Measurements from ENCODE around the gene EIF4G1.

EIF4G1 gene

GRCh38 chr3:184358124-184358767, 43.8 kb downstream of the EIF4G1 start:
- DNase-seq (ENCODE audit: low read depth) = no peak
- no peak for TF ChIP-seq MYC (IDR thresholded peaks at IDR 0.05; ENCODE audit: low read depth, low read length)
- TF ChIP-seq MAX (IDR thresholded peaks at IDR 0.05; ENCODE audit: low read depth, low read length) = no peak
- no peak for TF ChIP-seq CTCF (IDR thresholded peaks at IDR 0.05; ENCODE audit: low read depth, low read length)
- no peak for TF ChIP-seq POLR2A (IDR thresholded peaks at IDR 0.05; ENCODE audit: extremely low read depth, insufficient read length)
- H3K4me3 ChIP-seq (ENCODE audit: low read depth, low read length) = no peak overlapping the region

GRCh38 chr3:184358921-184359350, 44.5 kb downstream of the EIF4G1 start:
- H3K4me3 ChIP-seq (ENCODE audit: low read depth, low read length) = no peak overlapping the region
- TF ChIP-seq POLR2A (IDR thresholded peaks at IDR 0.05; ENCODE audit: extremely low read depth, insufficient read length) = no peak
- TF ChIP-seq MAX (IDR thresholded peaks at IDR 0.05; ENCODE audit: low read depth, low read length) = no peak
- no peak for TF ChIP-seq CTCF (IDR thresholded peaks at IDR 0.05; ENCODE audit: low read depth, low read length)
- no peak for TF ChIP-seq MYC (IDR thresholded peaks at IDR 0.05; ENCODE audit: low read depth, low read length)
- no peak for DNase-seq (ENCODE audit: low read depth)

- no peak overlapping the region for H3K4me3 ChIP-seq (ENCODE audit: low read depth, low read length)
- TF ChIP-seq MAX (IDR thresholded peaks at IDR 0.05; ENCODE audit: low read depth, low read length) (no peak), MYC (IDR thresholded peaks at IDR 0.05; ENCODE audit: low read depth, low read length) (no peak), CTCF (IDR thresholded peaks at IDR 0.05; ENCODE audit: low read depth, low read length) (no peak), POLR2A (IDR thresholded peaks at IDR 0.05; ENCODE audit: extremely low read depth, insufficient read length) (no peak)
- DNase-seq (ENCODE audit: low read depth) = no peak
Observed at GRCh38 chr3:184359610-184360009, 45.2 kb downstream of the EIF4G1 start.

DNA sequence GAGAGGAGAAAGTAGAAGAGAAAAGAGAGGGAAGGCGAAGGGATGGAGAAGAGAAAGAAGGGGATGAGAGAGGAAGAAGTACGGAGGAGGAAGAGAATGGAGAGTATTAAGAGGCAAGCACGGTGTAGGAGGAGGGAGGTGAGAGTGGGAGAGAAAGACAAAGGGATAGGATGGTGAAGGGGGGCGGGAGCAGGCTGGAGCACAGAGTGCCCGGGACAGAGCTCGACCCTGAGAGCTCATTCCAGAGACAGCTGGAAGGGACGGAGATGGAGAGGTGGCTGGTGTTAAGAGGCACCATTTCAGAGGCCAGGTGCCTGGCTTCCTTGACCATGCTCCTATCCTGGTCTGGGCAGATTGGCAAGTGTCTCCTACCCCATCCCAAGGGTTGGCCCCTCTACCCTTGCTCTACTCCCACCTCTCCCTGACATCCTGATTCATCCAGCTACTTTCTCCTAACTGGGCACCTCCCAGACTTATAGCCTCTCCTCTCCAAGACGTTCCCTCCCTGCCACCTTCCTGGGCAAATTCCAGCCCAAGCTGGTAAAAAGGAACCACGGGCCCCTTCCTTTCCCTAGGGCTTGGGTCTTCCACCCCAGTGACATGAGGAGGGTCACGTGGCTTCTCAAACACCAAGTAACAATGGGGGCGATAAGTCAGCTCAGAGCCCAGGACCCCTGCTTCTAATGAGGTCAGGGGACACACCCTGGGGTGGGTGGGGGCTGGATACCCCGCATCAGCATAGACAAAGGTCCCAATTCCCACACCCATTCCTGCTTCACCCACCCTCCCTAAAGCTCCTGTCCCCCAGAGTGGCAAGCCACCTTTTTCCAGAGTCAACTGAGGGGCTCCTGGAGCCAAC, 45.9 kb downstream of the EIF4G1 start:
- no peak for TF ChIP-seq MAX (IDR thresholded peaks at IDR 0.05; ENCODE audit: low read depth, low read length)
- TF ChIP-seq POLR2A (IDR thresholded peaks at IDR 0.05; ENCODE audit: extremely low read depth, insufficient read length) = no peak
- no peak for TF ChIP-seq MYC (IDR thresholded peaks at IDR 0.05; ENCODE audit: low read depth, low read length)
- no peak for TF ChIP-seq CTCF (IDR thresholded peaks at IDR 0.05; ENCODE audit: low read depth, low read length)

DNA sequence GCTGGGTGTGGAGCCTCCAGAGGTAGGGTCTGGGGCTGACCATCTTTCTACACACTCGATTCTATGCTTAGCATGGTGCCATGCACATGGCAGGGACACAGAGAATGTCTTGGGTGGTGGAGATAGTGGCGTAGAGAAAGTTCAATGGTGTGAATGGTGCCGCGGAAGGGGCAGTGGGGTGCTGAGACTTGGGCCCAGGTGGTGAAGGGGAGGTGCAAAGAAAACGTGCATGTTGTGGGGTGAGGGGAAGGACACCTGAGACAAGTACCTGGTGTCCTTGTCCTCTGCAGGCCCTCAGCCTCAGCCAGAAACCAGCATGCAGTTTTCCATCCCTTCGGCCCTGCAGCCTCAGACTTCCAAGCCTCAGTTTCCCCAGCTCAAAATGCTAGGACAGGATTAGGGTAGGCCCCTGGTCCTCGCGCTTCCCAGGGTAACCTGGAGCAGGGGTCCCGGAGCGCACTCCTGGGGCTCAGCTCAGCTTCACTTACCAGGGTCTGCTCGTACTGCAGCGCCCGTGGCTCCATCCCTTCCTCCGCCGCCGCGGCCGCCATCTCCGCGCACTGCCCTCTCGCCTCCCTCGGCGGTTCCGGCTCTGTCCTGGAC, 46.6 kb downstream of the EIF4G1 start:
- H3K4me3 ChIP-seq (ENCODE audit: low read depth, low read length) = peak overlapping the region; percentile 67
- DNase-seq (ENCODE audit: low read depth) = no peak
- TF ChIP-seq MAX (IDR thresholded peaks at IDR 0.05; ENCODE audit: low read depth, low read length) = peak; percentile 51; the same call in 1 of the 2 replicates
- TF ChIP-seq POLR2A (IDR thresholded peaks at IDR 0.05; ENCODE audit: extremely low read depth, insufficient read length) = no peak
- TF ChIP-seq MYC (IDR thresholded peaks at IDR 0.05; ENCODE audit: low read depth, low read length) = 0 out of 2 replicates have a peak, but pooled peaks have one; percentile 13
- no peak for TF ChIP-seq CTCF (IDR thresholded peaks at IDR 0.05; ENCODE audit: low read depth, low read length)

More for the DNA sequence above, 45.9 kb downstream of the EIF4G1 start:
- peak overlapping the region; percentile 67 for H3K4me3 ChIP-seq (ENCODE audit: low read depth, low read length)
- DNase-seq (ENCODE audit: low read depth) = no peak
